Prostate gland (tissue), 2 donors: ENCODE results near the gene PLA2G5. TPM values are rescaled to one million over a fixed set of nuclear protein-coding genes. Genes with fewer than 3 reads are reported as not detected.

Experiments used
- DNase-seq: peaks from one replicate; pipeline ENCODE4 v3.0.0-alpha.2; 2019; ENCODE audit warnings: low spot score
- H3K27ac ChIP-seq, 2 donors: fragments of 200-600 bp; sonication (generic); 2 replicates each; pipeline ENCODE4 v1.5.1; 2017 to 2019
- H3K27me3 ChIP-seq: fragments of 200-600 bp; sonication (generic); replicated peaks from 2 replicates; pipeline ENCODE4 v1.5.1; 2019; ENCODE audit not compliant: insufficient read depth
- H3K36me3 ChIP-seq, 2 donors: fragments of 200-600 bp; sonication (generic); 1 replicate in 1 of 2; 2 replicates in 1 of 2; pipeline versions ENCODE4 v1.5.1 to v1.8.1; 2017 to 2019
- H3K4me1 ChIP-seq: fragments of 200-600 bp; sonication (generic); replicated peaks from 2 replicates; pipeline ENCODE4 v1.5.1; 2019
- H3K4me3 ChIP-seq, 2 donors: fragments of 200-600 bp; sonication (generic); 2 replicates each; pipeline ENCODE4 v1.5.1; 2017 to 2019
- H3K9me3 ChIP-seq: fragments of 200-600 bp; sonication (generic); 2 replicates; pipeline ENCODE4 v1.5.1; 2017
- CTCF ChIP-seq, 4 experiments: fragments of 200-600 bp in 2 of 4; fragments of 450-650 bp in 2 of 4; sonication (generic) in 2 of 4; IDR thresholded peaks; 1 replicate in 3 of 4; 2 replicates in 1 of 4; pipeline ENCODE4 v1.5.1; 2016 to 2019; ENCODE audit warnings: antibody characterized with exemption in 4 of 4, mild to moderate bottlenecking in 2 of 4, moderate library complexity in 2 of 4
- POLR2A ChIP-seq: fragments of 450-650 bp; IDR thresholded peaks from one replicate; pipeline ENCODE4 v1.6.1; 2016; ENCODE audit warnings: antibody characterized with exemption, mild to moderate bottlenecking
- POLR2AphosphoS5 ChIP-seq: sonication (generic); formaldehyde crosslinking; IDR thresholded peaks from one replicate; pipeline ENCODE4 v1.6.1; 2017; ENCODE audit warnings: antibody characterized with exemption
- WGBS: methylation state at CpG from one replicate; pipeline ENCODE4 v1.1.5; 2018; 5-methylcytosine and 5-hydroxymethylcytosine counted together
- intact Hi-C: fragments of 100-400 bp; cut with DNase I; formaldehyde crosslinking; loops from one replicate; pipeline ENCODE4 v1.14.2; 2022
- total RNA-seq, 2 donors: library from RNA; depleted of rRNA; stranded (reverse); fragments of >200 nt; gene quantifications; one replicate each; pipeline ENCODE4 v1.1.0, GENCODE V29; 2016

PLA2G5 gene
- total RNA-seq, 2 donors from 2014 or later: 8.7 to 23.2 TPM

GRCh38 chr1:20141001-20141400, 71.0 kb downstream of the PLA2G5 start:
- Histone ChIP-seq H3K36me3 (no peaks in the 10 kb centered on the region), H3K27ac (no peak overlapping the region), H3K9me3 (no peaks in the 10 kb centered on the region), H3K27me3 (no peaks in the 10 kb centered on the region), H3K4me1 (peaks cover 6% of the 10 kb centered on the region), H3K4me3 (no peak overlapping the region)
- intact Hi-C loops: no loop called here
- 87% methylated on average over 9 of the region's 9 CpGs for WGBS
- TF ChIP-seq POLR2AphosphoS5 (no peak), CTCF (IDR thresholded peaks at IDR 0.05) (no peak), POLR2A (no peak)
- DNase-seq: no peak

DNA sequence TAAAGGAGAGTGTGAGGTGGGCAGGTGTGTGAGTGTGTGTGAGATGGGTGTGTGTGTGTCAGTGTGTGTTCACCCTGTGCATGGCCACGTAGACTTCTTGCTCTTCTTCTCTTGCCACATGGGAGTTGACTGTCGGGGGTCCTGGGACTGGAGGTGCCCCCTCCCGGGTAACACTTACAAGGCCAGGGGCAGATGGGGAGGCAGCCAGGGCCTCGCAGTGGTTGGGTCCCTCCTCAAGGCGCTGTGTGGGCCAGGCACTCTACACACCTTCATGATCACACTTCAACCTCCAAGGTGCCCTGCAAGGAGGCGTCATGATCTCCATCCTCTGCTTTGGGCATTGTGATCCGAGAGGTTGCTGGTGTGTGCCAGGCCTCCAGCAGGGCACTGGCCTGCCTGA, 71.5 kb downstream of the PLA2G5 start:
- Histone ChIP-seq H3K4me1 (peaks cover 6% of the 10 kb centered on the region), H3K4me3 (no peak overlapping the region), H3K27ac (no peak overlapping the region), H3K9me3 (no peaks in the 10 kb centered on the region), H3K36me3 (no peaks in the 10 kb centered on the region), H3K27me3 (no peaks in the 10 kb centered on the region)
- TF ChIP-seq POLR2A (no peak), POLR2AphosphoS5 (no peak), CTCF (IDR thresholded peaks at IDR 0.05) (no peak)
- 92% methylated on average over 7 of the region's 7 CpGs for WGBS
- DNase-seq: no peak
- intact Hi-C loops: no loop called here

Other genes starting within 250 kb of the PLA2G5 start
- 10 to 100 TPM in 1 of 2 donors, 1 to 10 TPM in 1; 5.3 to 16.5 TPM for gene OTUD3, start 187.8 kb upstream of the PLA2G5 start, total RNA-seq
- gene PLA2G2E, start 146.6 kb upstream of the PLA2G5 start, total RNA-seq: not detected
- gene PLA2G2A, start 90.6 kb upstream of the PLA2G5 start, total RNA-seq: 100 to 1,000 TPM; 106 to 146 TPM
- gene PLA2G2D, start 49.3 kb downstream of the PLA2G5 start, total RNA-seq: not detected
- under 1 TPM; 0.23 TPM for gene PLA2G2F, start 69.1 kb downstream of the PLA2G5 start, total RNA-seq
- gene UBXN10, start 115.9 kb downstream of the PLA2G5 start, total RNA-seq: 10 to 100 TPM in 1 of 2 donors, 1 to 10 TPM in 1; 1.6 to 10.6 TPM
- gene PLA2G2C, start 116.3 kb downstream of the PLA2G5 start, total RNA-seq: under 1 TPM in 1 of 2 donors, not detected in 1; 0.23 TPM
- under 1 TPM in 1 of 2 donors, not detected in 1; 0.51 TPM for gene VWA5B1, start 220.7 kb downstream of the PLA2G5 start, total RNA-seq